Neural cell (in vitro differentiated cells): ENCODE measurements around the gene LRCH1.

Experiments used
- EP300 ChIP-seq: fragments of 450-650 bp; conservative IDR thresholded peaks from 2 replicates; pipeline ENCODE4 v1.6.1; 2014; ENCODE audit warnings: antibody characterized with exemption, mild to moderate bottlenecking, moderate library complexity; ENCODE audit not compliant: poor library complexity, severe bottlenecking
- EZH2 ChIP-seq: fragments of 200-600, 300-800 bp; shearing (Covaris generic), sonication (generic); IDR thresholded peaks from 2 replicates; pipeline ENCODE4 v1.6.1; 2014; ENCODE audit warnings: antibody characterized with exemption, low read length, borderline replicate concordance, mild to moderate bottlenecking; ENCODE audit not compliant: insufficient read depth, poor library complexity, severe bottlenecking
- RAD21 ChIP-seq: fragments of 450-650 bp; conservative IDR thresholded peaks from 2 replicates; pipeline ENCODE4 v1.6.1; 2014; ENCODE audit warnings: antibody characterized with exemption, mild to moderate bottlenecking, moderate library complexity
- SMC3 ChIP-seq: fragments of 450-650 bp; conservative IDR thresholded peaks from 2 replicates; pipeline ENCODE4 v1.6.1; 2014; ENCODE audit warnings: antibody characterized with exemption, mild to moderate bottlenecking, moderate library complexity; ENCODE audit not compliant: poor library complexity
- TAF1 ChIP-seq: IDR thresholded peaks from 2 replicates; pipeline ENCODE4 v1.6.1; 2012; ENCODE audit warnings: low read depth
- TF ChIP-seq, protein P1 (sequence below): fragments of 450-650 bp; IDR thresholded peaks from 2 replicates; pipeline ENCODE4 v1.5.1; 2014; ENCODE audit warnings: antibody characterized with exemption, mild to moderate bottlenecking, moderate library complexity; ENCODE audit not compliant: poor library complexity, severe bottlenecking
- TF ChIP-seq, protein P2 (sequence below): IDR thresholded peaks from 2 replicates; pipeline ENCODE4 v1.6.1; 2012; ENCODE audit warnings: borderline replicate concordance

DNA sequence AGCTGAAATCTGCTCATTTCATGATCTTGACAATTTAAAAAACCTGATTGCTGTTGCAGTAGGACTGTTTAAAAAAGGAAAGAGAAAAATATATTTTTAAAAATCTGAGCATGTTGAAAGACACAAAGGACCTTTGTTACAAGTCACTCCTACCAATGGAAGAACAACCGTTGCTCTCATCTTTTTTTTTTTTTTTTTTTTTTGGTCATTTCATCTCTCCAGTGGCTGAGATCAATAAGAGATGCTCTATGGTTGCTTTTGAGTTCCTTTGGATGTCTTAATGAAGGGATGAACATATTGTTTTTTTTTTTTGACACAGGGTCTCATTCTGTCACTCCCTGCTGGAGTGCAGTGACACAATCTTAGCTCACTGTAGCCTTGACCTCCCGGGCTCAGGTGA lies 29.2 kb downstream of the LRCH1 start:
- TF ChIP-seq EP300 (no peak), SMC3 (no peak), RAD21 (no peak), TAF1 (no peak), EZH2 (no peak)
- TF ChIP-seq, protein P1, sequence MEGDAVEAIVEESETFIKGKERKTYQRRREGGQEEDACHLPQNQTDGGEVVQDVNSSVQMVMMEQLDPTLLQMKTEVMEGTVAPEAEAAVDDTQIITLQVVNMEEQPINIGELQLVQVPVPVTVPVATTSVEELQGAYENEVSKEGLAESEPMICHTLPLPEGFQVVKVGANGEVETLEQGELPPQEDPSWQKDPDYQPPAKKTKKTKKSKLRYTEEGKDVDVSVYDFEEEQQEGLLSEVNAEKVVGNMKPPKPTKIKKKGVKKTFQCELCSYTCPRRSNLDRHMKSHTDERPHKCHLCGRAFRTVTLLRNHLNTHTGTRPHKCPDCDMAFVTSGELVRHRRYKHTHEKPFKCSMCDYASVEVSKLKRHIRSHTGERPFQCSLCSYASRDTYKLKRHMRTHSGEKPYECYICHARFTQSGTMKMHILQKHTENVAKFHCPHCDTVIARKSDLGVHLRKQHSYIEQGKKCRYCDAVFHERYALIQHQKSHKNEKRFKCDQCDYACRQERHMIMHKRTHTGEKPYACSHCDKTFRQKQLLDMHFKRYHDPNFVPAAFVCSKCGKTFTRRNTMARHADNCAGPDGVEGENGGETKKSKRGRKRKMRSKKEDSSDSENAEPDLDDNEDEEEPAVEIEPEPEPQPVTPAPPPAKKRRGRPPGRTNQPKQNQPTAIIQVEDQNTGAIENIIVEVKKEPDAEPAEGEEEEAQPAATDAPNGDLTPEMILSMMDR, result no peak
- TF ChIP-seq, protein P2, sequence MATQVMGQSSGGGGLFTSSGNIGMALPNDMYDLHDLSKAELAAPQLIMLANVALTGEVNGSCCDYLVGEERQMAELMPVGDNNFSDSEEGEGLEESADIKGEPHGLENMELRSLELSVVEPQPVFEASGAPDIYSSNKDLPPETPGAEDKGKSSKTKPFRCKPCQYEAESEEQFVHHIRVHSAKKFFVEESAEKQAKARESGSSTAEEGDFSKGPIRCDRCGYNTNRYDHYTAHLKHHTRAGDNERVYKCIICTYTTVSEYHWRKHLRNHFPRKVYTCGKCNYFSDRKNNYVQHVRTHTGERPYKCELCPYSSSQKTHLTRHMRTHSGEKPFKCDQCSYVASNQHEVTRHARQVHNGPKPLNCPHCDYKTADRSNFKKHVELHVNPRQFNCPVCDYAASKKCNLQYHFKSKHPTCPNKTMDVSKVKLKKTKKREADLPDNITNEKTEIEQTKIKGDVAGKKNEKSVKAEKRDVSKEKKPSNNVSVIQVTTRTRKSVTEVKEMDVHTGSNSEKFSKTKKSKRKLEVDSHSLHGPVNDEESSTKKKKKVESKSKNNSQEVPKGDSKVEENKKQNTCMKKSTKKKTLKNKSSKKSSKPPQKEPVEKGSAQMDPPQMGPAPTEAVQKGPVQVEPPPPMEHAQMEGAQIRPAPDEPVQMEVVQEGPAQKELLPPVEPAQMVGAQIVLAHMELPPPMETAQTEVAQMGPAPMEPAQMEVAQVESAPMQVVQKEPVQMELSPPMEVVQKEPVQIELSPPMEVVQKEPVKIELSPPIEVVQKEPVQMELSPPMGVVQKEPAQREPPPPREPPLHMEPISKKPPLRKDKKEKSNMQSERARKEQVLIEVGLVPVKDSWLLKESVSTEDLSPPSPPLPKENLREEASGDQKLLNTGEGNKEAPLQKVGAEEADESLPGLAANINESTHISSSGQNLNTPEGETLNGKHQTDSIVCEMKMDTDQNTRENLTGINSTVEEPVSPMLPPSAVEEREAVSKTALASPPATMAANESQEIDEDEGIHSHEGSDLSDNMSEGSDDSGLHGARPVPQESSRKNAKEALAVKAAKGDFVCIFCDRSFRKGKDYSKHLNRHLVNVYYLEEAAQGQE, result no peak
